Mucosa of descending colon (tissue), 3 donors: ENCODE measurements around the gene CLEC19A. TPM values are rescaled to one million over a fixed set of nuclear protein-coding genes. Genes with fewer than 3 reads are reported as not detected.

ENCODE experiments used
- ATAC-seq: fragments of 200-7000 bp; cut with Tn5 transposase; one replicate; pipeline ENCODE4 v1.9.1; 2020; ENCODE audit warnings: mild to moderate bottlenecking, moderate library complexity
- DNase-seq, 3 donors: peaks; one replicate each; pipeline ENCODE4 v3.0.0-alpha.2; 2020
- H3K36me3 ChIP-seq: fragments of 200-600 bp; one replicate; pipeline ENCODE4 v1.8.0; 2021; ENCODE audit warnings: low read depth, mild to moderate bottlenecking
- H3K4me1 ChIP-seq: fragments of 200-600 bp; one replicate; pipeline ENCODE4 v1.8.0; 2021; ENCODE audit warnings: low read depth, mild to moderate bottlenecking
- H3K4me3 ChIP-seq: fragments of 200-600 bp; one replicate; pipeline ENCODE4 v1.8.0; 2021; ENCODE audit warnings: mild to moderate bottlenecking
- H3K9me3 ChIP-seq: fragments of 200-600 bp; one replicate; pipeline ENCODE4 v1.8.0; 2021; ENCODE audit warnings: mild to moderate bottlenecking
- CTCF ChIP-seq: fragments of 200-600 bp; IDR thresholded peaks from one replicate; pipeline ENCODE4 v1.8.0; 2022; ENCODE audit warnings: antibody characterized with exemption, mild to moderate bottlenecking
- intact Hi-C, 2 donors: fragments of 100-400 bp; cut with DNase I in 1 of 2; cut with micrococcal nuclease in 1 of 2; formaldehyde crosslinking; loops; one replicate each; pipeline versions ENCODE4 v1.11.0 to v1.11.1; 2022; cut with DNase I, micrococcal nuclease
- total RNA-seq, 3 donors: library from RNA; stranded (reverse); fragmentation: NEBNext Ultra II Directional in 2 of 3; extraction: Animal tissue kit (Norgen Biotek cat#: 25700) in 2 of 3; gene quantifications; one replicate each; pipeline versions ENCODE4 v1.2.1 to v1.2.4, GENCODE V29; 2021 to 2023
- donor health status: DM: no; HTN: no; CAD: no; lungs with moderate emphysema.
- donor health status: DM: no; HTN: no; CAD: no.
- donor health status: DM: no; HTN: yes; CAD: no.

CLEC19A gene
- total RNA-seq, 3 donors from 2014 or later, result not detected

GRCh38 chr16:19252904-19253303 is 32.6 kb upstream of the CLEC19A start:
- DNase-seq (no peak), ATAC-seq (no peak)
- intact Hi-C loops, result no loop called here
- no peak for TF ChIP-seq CTCF
- no peak overlapping the region for H3K4me3 ChIP-seq
- H3K36me3 ChIP-seq, result no peaks in the 10 kb centered on the region
- H3K9me3 ChIP-seq, result no peaks in the 10 kb centered on the region
- no peaks in the 10 kb centered on the region for H3K4me1 ChIP-seq

GRCh38 chr16:19254611-19255010 is 30.9 kb upstream of the CLEC19A start:
- ATAC-seq (no peak), DNase-seq (no peak)
- Histone ChIP-seq H3K36me3 (no peaks in the 10 kb centered on the region), H3K9me3 (no peaks in the 10 kb centered on the region), H3K4me3 (no peak overlapping the region), H3K4me1 (no peaks in the 10 kb centered on the region)
- no peak for TF ChIP-seq CTCF
- intact Hi-C loops, result no loop called here

DNA sequence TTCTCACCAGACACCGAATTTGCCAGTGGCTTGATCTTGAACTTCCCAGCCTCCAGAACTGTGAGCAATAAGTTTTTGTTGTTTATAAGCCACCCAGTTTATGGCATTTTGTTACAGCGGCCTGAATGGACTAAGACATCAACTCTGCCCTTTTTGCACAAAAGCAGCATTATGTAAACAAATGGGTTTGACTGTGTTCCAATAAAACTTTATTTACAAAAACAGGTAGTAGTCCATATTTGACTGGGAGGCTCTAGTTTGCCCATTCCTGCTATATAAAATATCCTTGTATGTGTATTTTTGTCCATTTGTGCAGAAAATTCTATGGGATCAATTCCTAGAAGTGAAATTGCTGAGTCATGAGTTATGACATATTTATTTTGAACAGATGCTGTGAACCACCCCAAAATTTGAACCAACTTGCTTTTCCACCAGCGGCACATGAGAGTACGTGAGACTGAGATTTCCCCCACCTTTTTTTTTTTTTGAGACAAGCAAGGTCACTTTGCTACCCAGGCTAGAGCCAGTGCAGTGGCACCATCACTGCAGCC is 21.3 kb upstream of the CLEC19A start:
- Histone ChIP-seq H3K4me1 (no peaks in the 10 kb centered on the region), H3K9me3 (no peaks in the 10 kb centered on the region), H3K4me3 (no peak overlapping the region), H3K36me3 (no peaks in the 10 kb centered on the region)
- no peak for TF ChIP-seq CTCF
- ATAC-seq (no peak), DNase-seq (no peak)
- intact Hi-C loops, result no loop called here

DNA sequence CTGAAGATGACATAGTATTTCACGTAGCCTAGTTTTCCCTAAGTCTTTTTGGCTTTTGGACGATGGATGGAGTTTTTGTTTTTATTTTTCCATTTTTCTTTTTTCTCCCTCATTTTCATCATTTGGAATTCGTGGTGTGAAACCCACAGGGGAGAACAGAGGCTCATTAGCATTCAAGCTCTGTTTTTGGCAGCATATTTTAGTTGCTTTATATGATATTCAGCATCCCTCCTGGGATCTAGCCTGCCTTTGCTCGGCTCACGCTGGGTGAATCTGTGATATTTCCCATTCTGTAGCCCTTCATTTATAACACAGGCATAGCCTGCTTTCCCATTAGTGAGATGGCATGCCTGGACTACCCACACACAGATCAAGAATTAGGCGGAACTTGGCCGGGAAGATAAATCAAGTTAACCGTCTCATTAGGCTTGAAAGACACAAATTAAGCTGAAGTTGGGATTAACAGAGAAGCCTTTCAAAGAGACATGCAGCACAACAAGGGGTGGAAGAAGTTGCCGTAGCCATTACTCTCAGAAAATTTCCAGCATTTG is 20.1 kb upstream of the CLEC19A start:
- no peak for DNase-seq
- Histone ChIP-seq H3K36me3 (no peaks in the 10 kb centered on the region), H3K4me1 (no peaks in the 10 kb centered on the region), H3K4me3 (no peak overlapping the region), H3K9me3 (no peaks in the 10 kb centered on the region)
- ATAC-seq, result no peak
- intact Hi-C loops, result no loop called here
- no peak for TF ChIP-seq CTCF

- H3K36me3 ChIP-seq, result no peaks in the 10 kb centered on the region
- H3K9me3 ChIP-seq, result no peaks in the 10 kb centered on the region
- no peak overlapping the region for H3K4me3 ChIP-seq
- intact Hi-C loops, result no loop called here
- no peak for DNase-seq
- H3K4me1 ChIP-seq, result no peaks in the 10 kb centered on the region
- no peak for TF ChIP-seq CTCF
- no peak for ATAC-seq
Observed at GRCh38 chr16:19266774-19267173, 18.8 kb upstream of the CLEC19A start.

DNA sequence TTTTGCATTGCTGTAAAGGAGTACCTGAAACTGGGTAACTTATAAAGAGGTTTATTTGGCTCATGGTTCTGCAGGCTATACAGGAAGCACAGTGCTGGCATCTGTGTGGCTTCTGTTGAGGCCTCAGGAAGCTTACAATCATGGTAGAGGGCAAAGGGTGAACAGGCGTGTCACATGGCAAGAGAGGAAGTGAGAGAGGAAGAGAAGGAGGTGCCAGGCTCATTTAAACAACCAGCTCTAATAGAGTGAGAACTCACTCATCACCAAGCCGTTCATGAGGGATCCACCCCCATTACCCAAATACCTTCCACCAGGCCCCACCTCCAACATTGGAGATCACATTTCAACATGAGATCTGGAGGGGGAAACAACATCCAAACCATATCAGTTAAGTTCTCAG is 16.4 kb upstream of the CLEC19A start:
- DNase-seq (no peak), ATAC-seq (no peak)
- intact Hi-C loops, result no loop called here
- no peak for TF ChIP-seq CTCF
- no peaks in the 10 kb centered on the region for H3K4me1 ChIP-seq
- H3K9me3 ChIP-seq, result no peaks in the 10 kb centered on the region
- H3K4me3 ChIP-seq, result no peak overlapping the region
- H3K36me3 ChIP-seq, result no peaks in the 10 kb centered on the region
